Activated CD4-positive, alpha-beta memory T cell treated with anti-CD3 and anti-CD28 coated beads, Interleukin-2, amount 10 ng/mL, durations not matched to agents 7 days and 5 days (primary cell): ENCODE results near the gene RGS6. TPM values are rescaled to one million over a fixed set of nuclear protein-coding genes. Genes with fewer than 3 reads are reported as not detected.

Experiments
- CTCF ChIA-PET: fragments of 350-600 bp; sonication (Branson Sonifier 250); formaldehyde crosslinking; loops from one replicate; lab custom pipeline; 2021; ENCODE audit warnings: antibody characterized with exemption, inconsistent platforms; lab: Charles Lee
- POLR2A ChIA-PET: fragments of 350-600 bp; sonication (Branson Sonifier 250); formaldehyde crosslinking; loops from one replicate; lab custom pipeline; 2021; ENCODE audit warnings: antibody characterized with exemption; lab: Charles Lee
- DNase-seq: peaks from one replicate; pipeline ENCODE4 v3.0.0-alpha.2; 2020
- H3K27ac Mint-ChIP-seq: one replicate; pipeline ENCODE4 v1.8.0; 2021; ENCODE audit warnings: mild to moderate bottlenecking, mixed read lengths
- H3K27me3 Mint-ChIP-seq: one replicate; pipeline ENCODE4 v1.8.0; 2021; ENCODE audit warnings: mixed read lengths
- H3K36me3 Mint-ChIP-seq: one replicate; pipeline ENCODE4 v1.8.0; 2021; ENCODE audit warnings: low read depth, mixed read lengths
- H3K4me1 Mint-ChIP-seq: one replicate; pipeline ENCODE4 v1.8.0; 2021; ENCODE audit warnings: mixed read lengths
- H3K4me3 Mint-ChIP-seq: one replicate; pipeline ENCODE4 v1.8.0; 2021; ENCODE audit warnings: mild to moderate bottlenecking, mixed read lengths
- H3K9me3 Mint-ChIP-seq: one replicate; pipeline ENCODE4 v1.8.0; 2021; ENCODE audit warnings: mixed read lengths
- total RNA-seq, 2 experiments: library from RNA; stranded (reverse); gene quantifications; one replicate each; pipeline ENCODE4 v1.2.3, GENCODE V29; 2021

RGS6 gene
- total RNA-seq, 2 experiments from 2014 or later, result 2.0 to 3.1 TPM

GRCh38 chr14:72553656-72554055, 621.4 kb downstream of the RGS6 start:
- H3K27me3 Mint-ChIP-seq, result peaks cover 48% of the 10 kb centered on the region
- ChIA-PET CTCF (no interaction called here), POLR2A (no interaction called here)
- no peaks in the 10 kb centered on the region for H3K9me3 Mint-ChIP-seq
- no peak overlapping the region for H3K4me3 Mint-ChIP-seq
- no peak overlapping the region for H3K27ac Mint-ChIP-seq
- no peak for DNase-seq
- H3K36me3 Mint-ChIP-seq, result no peaks in the 10 kb centered on the region
- H3K4me1 Mint-ChIP-seq, result peaks cover 17% of the 10 kb centered on the region

- no peak for DNase-seq
- Mint-ChIP-seq H3K27ac (no peak overlapping the region), H3K9me3 (no peaks in the 10 kb centered on the region), H3K27me3 (peaks cover 50% of the 10 kb centered on the region), H3K36me3 (no peaks in the 10 kb centered on the region), H3K4me3 (no peak overlapping the region), H3K4me1 (peaks cover 19% of the 10 kb centered on the region)
- POLR2A ChIA-PET, result no interaction called here
- CTCF ChIA-PET, result no interaction called here
These were observed 622.2 kb downstream of the RGS6 start for GRCh38 chr14:72554401-72554800.

- ChIA-PET CTCF (interaction anchor here (0.6 kb wide), 1 partner anchor 17 kb away, joined by 4 read pairs; no protein-coding TSS in a partner anchor), POLR2A (no interaction called here)
- no peaks in the 10 kb centered on the region for H3K36me3 Mint-ChIP-seq
- peaks cover 21% of the 10 kb centered on the region for H3K4me1 Mint-ChIP-seq
- H3K9me3 Mint-ChIP-seq, result no peaks in the 10 kb centered on the region
- H3K27ac Mint-ChIP-seq, result no peak overlapping the region
- no peak for DNase-seq
- H3K27me3 Mint-ChIP-seq, result peaks cover 50% of the 10 kb centered on the region
- H3K4me3 Mint-ChIP-seq, result no peak overlapping the region
These were observed 622.9 kb downstream of the RGS6 start for GRCh38 chr14:72554994-72555608.

GRCh38 chr14:72555609-72556000, 623.4 kb downstream of the RGS6 start:
- CTCF ChIA-PET, result no interaction called here

GRCh38 chr14:72557671-72558070, 625.4 kb downstream of the RGS6 start:
- POLR2A ChIA-PET, result interaction anchor here (1.1 to 1.7 kb wide), 2 partner anchors 12 to 37 kb away, joined by 3 to 4 read pairs; no protein-coding TSS in a partner anchor
- Mint-ChIP-seq H3K4me3 (no peak overlapping the region), H3K4me1 (peaks cover 12% of the 10 kb centered on the region), H3K27ac (no peak overlapping the region), H3K9me3 (no peaks in the 10 kb centered on the region), H3K36me3 (no peaks in the 10 kb centered on the region), H3K27me3 (peaks cover 48% of the 10 kb centered on the region)
- no peak for DNase-seq
- CTCF ChIA-PET, result interaction anchor here (1.4 kb wide), 1 partner anchor 12 kb away, joined by 3 read pairs; no protein-coding TSS in a partner anchor

More at GRCh38 chr14:72555609-72556000, 623.4 kb downstream of the RGS6 start:
- H3K27me3 Mint-ChIP-seq, result peaks cover 45% of the 10 kb centered on the region
- POLR2A ChIA-PET, result no interaction called here
- no peak overlapping the region for H3K27ac Mint-ChIP-seq
- no peaks in the 10 kb centered on the region for H3K9me3 Mint-ChIP-seq
- H3K4me1 Mint-ChIP-seq, result peaks cover 17% of the 10 kb centered on the region
- no peak for DNase-seq
- H3K4me3 Mint-ChIP-seq, result no peak overlapping the region
- H3K36me3 Mint-ChIP-seq, result no peaks in the 10 kb centered on the region

- no peak for DNase-seq
- Mint-ChIP-seq H3K27ac (no peak overlapping the region), H3K4me3 (no peak overlapping the region), H3K9me3 (no peaks in the 10 kb centered on the region), H3K36me3 (no peaks in the 10 kb centered on the region), H3K4me1 (peaks cover 12% of the 10 kb centered on the region), H3K27me3 (peaks cover 41% of the 10 kb centered on the region)
- ChIA-PET CTCF (interaction anchor here (1.4 kb wide), 1 partner anchor 13 kb away, joined by 3 read pairs; no protein-coding TSS in a partner anchor), POLR2A (interaction anchor here (1.1 to 1.7 kb wide), 2 partner anchors 13 to 36 kb away, joined by 3 to 4 read pairs; no protein-coding TSS in a partner anchor)
These were observed 626.5 kb downstream of the RGS6 start for GRCh38 chr14:72558721-72559120.

- Mint-ChIP-seq H3K9me3 (no peaks in the 10 kb centered on the region), H3K27me3 (peaks cover 42% of the 10 kb centered on the region), H3K27ac (no peak overlapping the region), H3K4me3 (no peak overlapping the region), H3K36me3 (no peaks in the 10 kb centered on the region), H3K4me1 (peaks cover 12% of the 10 kb centered on the region)
- POLR2A ChIA-PET, result interaction anchor here (1.7 kb wide), 1 partner anchor 35 kb away, joined by 3 read pairs; no protein-coding TSS in a partner anchor
- CTCF ChIA-PET, result interaction anchor here (1.4 kb wide), 1 partner anchor 13 kb away, joined by 3 read pairs; no protein-coding TSS in a partner anchor
- DNase-seq, result no peak
These were observed 627.0 kb downstream of the RGS6 start for GRCh38 chr14:72559202-72559601.

GRCh38 chr14:72559669-72560255, 627.5 kb downstream of the RGS6 start:
- Mint-ChIP-seq H3K27me3 (peaks cover 38% of the 10 kb centered on the region), H3K36me3 (no peaks in the 10 kb centered on the region), H3K4me1 (peaks cover 12% of the 10 kb centered on the region), H3K9me3 (no peaks in the 10 kb centered on the region), H3K27ac (no peak overlapping the region), H3K4me3 (no peak overlapping the region)
- POLR2A ChIA-PET, result interaction anchor here (1.0 kb wide), 1 partner anchor 24 kb away, joined by 4 read pairs; no protein-coding TSS in a partner anchor
- CTCF ChIA-PET, result no interaction called here
- DNase-seq, result no peak

GRCh38 chr14:72560331-72560730, 628.1 kb downstream of the RGS6 start:
- no peak overlapping the region for H3K27ac Mint-ChIP-seq
- ChIA-PET POLR2A (interaction anchor here (1.0 kb wide), 1 partner anchor 24 kb away, joined by 4 read pairs; no protein-coding TSS in a partner anchor), CTCF (no interaction called here)
- peaks cover 12% of the 10 kb centered on the region for H3K4me1 Mint-ChIP-seq
- no peaks in the 10 kb centered on the region for H3K9me3 Mint-ChIP-seq
- no peak overlapping the region for H3K4me3 Mint-ChIP-seq
- peaks cover 38% of the 10 kb centered on the region for H3K27me3 Mint-ChIP-seq
- H3K36me3 Mint-ChIP-seq, result no peaks in the 10 kb centered on the region
- DNase-seq, result no peak

GRCh38 chr14:72560889-72561493, 628.8 kb downstream of the RGS6 start:
- ChIA-PET POLR2A (no interaction called here), CTCF (no interaction called here)
- Mint-ChIP-seq H3K36me3 (no peaks in the 10 kb centered on the region), H3K27me3 (peaks cover 34% of the 10 kb centered on the region), H3K9me3 (no peaks in the 10 kb centered on the region), H3K27ac (no peak overlapping the region), H3K4me3 (no peak overlapping the region), H3K4me1 (peaks cover 12% of the 10 kb centered on the region)
- no peak for DNase-seq

GRCh38 chr14:72562300-72562699, 630.1 kb downstream of the RGS6 start:
- no peaks in the 10 kb centered on the region for H3K9me3 Mint-ChIP-seq
- no peak overlapping the region for H3K27ac Mint-ChIP-seq
- ChIA-PET CTCF (no interaction called here), POLR2A (no interaction called here)
- peaks cover 29% of the 10 kb centered on the region for H3K27me3 Mint-ChIP-seq
- H3K36me3 Mint-ChIP-seq, result no peaks in the 10 kb centered on the region
- H3K4me1 Mint-ChIP-seq, result peaks cover 12% of the 10 kb centered on the region
- no peak overlapping the region for H3K4me3 Mint-ChIP-seq
- no peak for DNase-seq

GRCh38 chr14:72563676-72564075, 631.4 kb downstream of the RGS6 start:
- no peak for DNase-seq
- ChIA-PET POLR2A (interaction anchor here (1.5 kb wide), 1 partner anchor 9 kb away, joined by 3 read pairs; no protein-coding TSS in a partner anchor), CTCF (no interaction called here)
- Mint-ChIP-seq H3K4me3 (no peak overlapping the region), H3K36me3 (no peaks in the 10 kb centered on the region), H3K27me3 (peaks cover 20% of the 10 kb centered on the region), H3K4me1 (peaks cover 12% of the 10 kb centered on the region), H3K27ac (no peak overlapping the region), H3K9me3 (no peaks in the 10 kb centered on the region)

- H3K4me1 Mint-ChIP-seq, result no peaks in the 10 kb centered on the region
- no peak overlapping the region for H3K4me3 Mint-ChIP-seq
- ChIA-PET CTCF (no interaction called here), POLR2A (interaction anchor here (1.5 kb wide), 1 partner anchor 8 kb away, joined by 3 read pairs; no protein-coding TSS in a partner anchor)
- no peak for DNase-seq
- H3K36me3 Mint-ChIP-seq, result no peaks in the 10 kb centered on the region
- H3K27me3 Mint-ChIP-seq, result peaks cover 9% of the 10 kb centered on the region
- no peaks in the 10 kb centered on the region for H3K9me3 Mint-ChIP-seq
- H3K27ac Mint-ChIP-seq, result no peak overlapping the region
These were observed 632.9 kb downstream of the RGS6 start for GRCh38 chr14:72565149-72565559.
